ENCODE results near the gene MS4A13.

MS4A13 gene

DNA sequence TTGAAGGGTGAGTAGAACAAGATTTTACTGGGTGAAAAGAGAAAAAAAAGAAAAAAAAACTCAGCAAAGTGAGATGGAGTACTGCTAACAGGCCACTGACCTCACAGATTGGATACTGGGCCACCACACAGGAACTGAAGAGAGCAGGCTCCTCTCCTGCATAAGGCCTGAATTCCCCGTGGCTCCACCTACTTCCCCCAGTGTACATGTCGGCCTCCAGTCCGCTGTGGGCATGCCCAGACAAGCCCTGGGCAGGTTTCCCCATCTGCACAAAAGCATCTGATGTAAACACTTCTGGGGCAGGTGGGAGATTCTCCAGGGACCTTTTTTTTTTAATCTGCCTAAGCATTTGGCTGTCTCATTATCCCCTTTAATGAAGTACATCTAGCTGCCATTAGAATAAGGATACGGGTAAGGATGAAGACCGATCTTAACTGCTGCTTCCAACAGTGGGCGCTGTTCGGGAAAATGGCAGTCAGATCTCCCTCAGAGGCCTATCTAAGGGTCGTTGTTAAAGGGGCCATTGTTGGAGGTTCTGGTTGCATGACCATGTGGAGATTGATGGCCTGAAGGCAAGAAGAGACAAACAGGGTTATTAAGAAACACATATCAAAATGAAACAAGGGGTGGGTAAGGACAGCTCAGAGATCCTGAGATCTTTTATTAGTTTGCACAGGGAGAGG is 48.5 kb downstream of the MS4A13 start:
- Histone ChIP-seq H3K9ac (ENCODE audit: insufficient read length) (no peak overlapping the region), H3K27ac (no peak overlapping the region)
- DNase-seq (ENCODE audit: low read depth, low spot score): no peak

DNA sequence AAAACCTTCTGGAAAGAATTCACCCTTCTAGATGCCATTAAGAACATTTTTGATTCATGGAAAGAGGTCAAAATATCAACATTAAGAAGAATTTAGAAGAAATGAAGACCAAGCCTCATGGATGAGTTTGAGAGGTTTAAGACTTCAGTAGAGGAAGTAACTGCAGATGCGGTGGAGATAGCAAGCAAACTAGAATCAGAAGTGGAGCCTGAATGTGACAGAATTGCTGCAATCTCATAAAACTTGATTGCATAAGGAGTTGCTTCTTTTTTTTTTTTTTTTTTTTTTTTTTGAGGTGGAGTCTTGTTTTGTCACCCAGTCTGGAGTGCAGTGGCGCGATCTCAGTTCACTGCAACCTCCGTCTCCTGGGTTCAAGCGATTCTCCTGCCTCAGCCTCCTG is 51.6 kb downstream of the MS4A13 start:
- Histone ChIP-seq H3K9ac (ENCODE audit: insufficient read length) (no peak overlapping the region), H3K27ac (no peak overlapping the region), H3K9me3 (ENCODE audit: low read depth, low read length) (no peaks in the 10 kb centered on the region), H3K36me3 (ENCODE audit: insufficient read depth, low read length) (no peaks in the 10 kb centered on the region), H3K4me3 (no peak overlapping the region)
- DNase-seq (ENCODE audit: low read depth, low spot score): no peak
- TF ChIP-seq EZH2 (IDR thresholded peaks at IDR 0.05) (no peak), POLR2AphosphoS5 (IDR thresholded peaks at IDR 0.05; ENCODE audit: borderline replicate concordance, low read depth, low read length) (no peak), FOXP2 (optimal IDR thresholded peaks at IDR 0.05; ENCODE audit: control extremely low read depth, extremely low read length, insufficient read depth) (no peak)

More for the DNA sequence above, 48.5 kb downstream of the MS4A13 start:
- Histone ChIP-seq H3K36me3 (ENCODE audit: insufficient read depth, low read length) (no peaks in the 10 kb centered on the region), H3K9me3 (ENCODE audit: low read depth, low read length) (no peaks in the 10 kb centered on the region), H3K4me3 (no peak overlapping the region)
- no peak for TF ChIP-seq POLR2AphosphoS5 (IDR thresholded peaks at IDR 0.05; ENCODE audit: borderline replicate concordance, low read depth, low read length)

DNA sequence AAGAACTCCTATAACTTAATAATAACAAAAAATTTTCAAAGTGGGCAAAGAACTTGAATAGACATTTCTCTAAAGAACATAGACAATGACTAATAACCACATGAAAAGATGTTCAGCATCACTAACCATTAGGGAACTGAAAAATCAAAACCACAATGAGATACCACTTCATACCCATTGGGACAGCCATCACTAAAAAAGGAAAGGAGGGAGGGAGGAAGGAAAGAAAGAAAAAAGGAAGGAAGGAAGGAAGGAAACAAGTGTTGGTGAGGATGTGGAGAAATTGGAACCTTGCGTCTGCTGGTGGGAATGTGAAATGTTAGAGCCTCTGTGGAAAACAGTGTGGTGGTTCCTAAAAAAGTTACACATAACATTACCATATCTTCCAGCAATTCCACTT is 55.8 kb downstream of the MS4A13 start:
- Histone ChIP-seq H3K27ac (no peak overlapping the region), H3K4me3 (no peak overlapping the region), H3K9ac (ENCODE audit: insufficient read length) (no peak overlapping the region), H3K9me3 (ENCODE audit: low read depth, low read length) (no peaks in the 10 kb centered on the region), H3K36me3 (ENCODE audit: insufficient read depth, low read length) (no peaks in the 10 kb centered on the region)
- DNase-seq (ENCODE audit: low read depth, low spot score): no peak
- no peak for TF ChIP-seq EZH2 (IDR thresholded peaks at IDR 0.05)
- no peak for TF ChIP-seq FOXP2 (optimal IDR thresholded peaks at IDR 0.05; ENCODE audit: control extremely low read depth, extremely low read length, insufficient read depth)
- no peak for TF ChIP-seq POLR2AphosphoS5 (IDR thresholded peaks at IDR 0.05; ENCODE audit: borderline replicate concordance, low read depth, low read length)

DNA sequence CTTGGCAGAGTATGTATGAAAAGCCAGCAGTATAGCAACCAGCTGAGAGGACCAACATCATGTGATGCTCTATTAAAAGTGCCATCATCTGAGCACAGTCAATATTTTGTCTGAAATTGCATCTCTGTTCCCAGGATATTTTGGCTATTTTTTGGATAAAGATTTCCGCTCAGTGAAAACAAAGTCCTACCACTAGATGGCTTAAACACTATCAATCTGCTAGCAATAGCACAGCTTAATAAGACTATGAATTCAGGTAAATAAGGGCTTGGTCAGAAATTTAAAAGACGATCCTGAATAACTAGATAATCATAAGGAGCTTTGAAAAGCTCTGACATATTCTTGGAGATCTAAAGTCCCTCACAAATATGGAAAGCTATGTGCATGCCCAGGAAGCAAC is 74.4 kb downstream of the MS4A13 start:
- no peak overlapping the region for H3K27ac ChIP-seq
- no peak overlapping the region for H3K9ac ChIP-seq (ENCODE audit: insufficient read length)
- H3K9me3 ChIP-seq (ENCODE audit: low read depth, low read length): no peaks in the 10 kb centered on the region
- no peak overlapping the region for H3K4me3 ChIP-seq
- no peak for DNase-seq (ENCODE audit: low read depth, low spot score)
- TF ChIP-seq FOXP2 (optimal IDR thresholded peaks at IDR 0.05; ENCODE audit: control extremely low read depth, extremely low read length, insufficient read depth): no peak
- no peak for TF ChIP-seq POLR2AphosphoS5 (IDR thresholded peaks at IDR 0.05; ENCODE audit: borderline replicate concordance, low read depth, low read length)
- TF ChIP-seq EZH2 (IDR thresholded peaks at IDR 0.05): no peak
- H3K36me3 ChIP-seq (ENCODE audit: insufficient read depth, low read length): no peaks in the 10 kb centered on the region
